Liver (tissue), 3 donors: ENCODE data around the gene UBE2E2.

Experiments used
- CTCF ChIP-seq: fragments of 150-350 bp; IDR thresholded peaks from 2 replicates; pipeline ENCODE4 v1.5.1; 2017; ENCODE audit warnings: improper control_type of control experiment, low read depth, low read length; ENCODE audit not compliant: missing input control
- GABPA ChIP-seq, 2 donors: IDR thresholded peaks in 1 of 2; conservative IDR thresholded peaks in 1 of 2; 2 replicates each; pipeline ENCODE4 v1.6.1; 2016; ENCODE audit warnings: antibody characterized with exemption in 2 of 2, mild to moderate bottlenecking in 1 of 2, moderate library complexity in 1 of 2
- MAX ChIP-seq: IDR thresholded peaks from 2 replicates; pipeline ENCODE4 v1.6.1; 2016; ENCODE audit warnings: antibody characterized with exemption
- RAD21 ChIP-seq, 2 donors: IDR thresholded peaks; 2 replicates each; pipeline ENCODE4 v1.6.1; 2016; ENCODE audit warnings: antibody characterized with exemption in 2 of 2, mild to moderate bottlenecking in 2 of 2
- REST ChIP-seq: IDR thresholded peaks from 2 replicates; pipeline ENCODE4 v1.6.1; 2016; ENCODE audit warnings: antibody characterized with exemption, mild to moderate bottlenecking
- SP1 ChIP-seq: IDR thresholded peaks from 2 replicates; pipeline ENCODE4 v1.6.1; 2018; ENCODE audit warnings: antibody characterized with exemption, mild to moderate bottlenecking
- TF ChIP-seq, protein P1 (sequence below): IDR thresholded peaks from 2 replicates; pipeline ENCODE4 v1.6.1; 2016; ENCODE audit warnings: antibody characterized with exemption
- donor health status: healthy.
- donor health status: healthy.

- no peak for TF ChIP-seq CTCF
- TF ChIP-seq, protein P1, sequence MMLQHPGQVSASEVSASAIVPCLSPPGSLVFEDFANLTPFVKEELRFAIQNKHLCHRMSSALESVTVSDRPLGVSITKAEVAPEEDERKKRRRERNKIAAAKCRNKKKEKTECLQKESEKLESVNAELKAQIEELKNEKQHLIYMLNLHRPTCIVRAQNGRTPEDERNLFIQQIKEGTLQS = no peak
- TF ChIP-seq REST = no peak
- TF ChIP-seq RAD21 (IDR thresholded peaks at IDR 0.05) = no peak
- TF ChIP-seq MAX = no peak
- TF ChIP-seq SP1 = no peak
- no peak for TF ChIP-seq GABPA (IDR thresholded peaks at IDR 0.05 in 1 of 2, conservative IDR thresholded peaks at IDR 0.05 in 1 of 2)
These were observed 1.8 kb upstream of the UBE2E2 start for GRCh38 chr3:23201154-23201838.
